HS-27A (cell line): ENCODE data around the gene SMPX.
A peak's percentile ranks its signal among the peaks of the same experiment; 100 is the strongest.
"Not testable (repeated sequence)": the region's sequence is repeated elsewhere in the genome, so short reads cannot be mapped to it uniquely, and the experiment has no call there.

Experiments
- DNase-seq: peaks from one replicate; pipeline ENCODE4 v3.0.0-alpha.2; 2012; ENCODE audit warnings: low read depth, missing footprints

The SMPX gene

GRCh38 chrX:21757960-21758359 is at the start of gene SMPX:
Gene SMPX, minus strand, starts transcription at chrX:21758116. Its CDS starts 3,826 bp downstream, at chrX:21754290.
- DNase-seq, result no peak

- DNase-seq, result no peak
Observed at GRCh38 chrX:21806691-21807090, 48.8 kb upstream of the SMPX start.

- DNase-seq, result no peak
Observed at GRCh38 chrX:21802839-21803238, 44.9 kb upstream of the SMPX start.

GRCh38 chrX:21802054-21802670 is 44.2 kb upstream of the SMPX start:
- DNase-seq, result no peak

- peak; percentile 1 for DNase-seq
Observed at GRCh38 chrX:21800344-21800770, 42.4 kb upstream of the SMPX start.

GRCh38 chrX:21799767-21800166 is 41.9 kb upstream of the SMPX start:
- DNase-seq, result no peak

- DNase-seq, result peak; percentile 33
Observed at GRCh38 chrX:21798677-21799219, 40.8 kb upstream of the SMPX start.

- DNase-seq, result no peak
Observed at GRCh38 chrX:21781976-21782375, 24.1 kb upstream of the SMPX start.

GRCh38 chrX:21781525-21781924 is 23.6 kb upstream of the SMPX start:
- no peak for DNase-seq

- DNase-seq, result no peak
Observed at GRCh38 chrX:21779095-21779494, 21.2 kb upstream of the SMPX start.

- no peak for DNase-seq
Observed at GRCh38 chrX:21778236-21778635, 20.3 kb upstream of the SMPX start.

- DNase-seq, result not testable (repeated sequence)
Observed at GRCh38 chrX:21775128-21775527, 17.2 kb upstream of the SMPX start.

GRCh38 chrX:21773036-21773435 is 15.1 kb upstream of the SMPX start:
- DNase-seq, result not testable (repeated sequence)

GRCh38 chrX:21770631-21771321 is 12.9 kb upstream of the SMPX start:
- no peak for DNase-seq

- no peak for DNase-seq
Observed at GRCh38 chrX:21766101-21766500, 8.2 kb upstream of the SMPX start.

GRCh38 chrX:21764008-21764407 is 6.1 kb upstream of the SMPX start:
- DNase-seq, result no peak

- DNase-seq, result no peak
Observed at GRCh38 chrX:21758488-21758887, 572 bp upstream of the SMPX start.

GRCh38 chrX:21756785-21757529 is 959 bp downstream of the SMPX start:
- no peak for DNase-seq

- DNase-seq, result no peak
Observed at GRCh38 chrX:21749924-21750323, 8.0 kb downstream of the SMPX start.

- no peak for DNase-seq
Observed at GRCh38 chrX:21748235-21748634, 9.7 kb downstream of the SMPX start.

GRCh38 chrX:21747558-21747957 is 10.4 kb downstream of the SMPX start:
- DNase-seq, result no peak

- no peak for DNase-seq
Observed at GRCh38 chrX:21745756-21746155, 12.2 kb downstream of the SMPX start.

GRCh38 chrX:21744721-21745120 is 13.2 kb downstream of the SMPX start:
- DNase-seq, result no peak
